Nephron progenitor cell (in vitro differentiated cells): Measurements from ENCODE around the gene GCG.

Experiments
- DNase-seq: peaks from one replicate; pipeline ENCODE4 v3.0.0; 2021
- H3K27ac Mint-ChIP-seq: 2 replicates; pipeline ENCODE4 v1.8.0; 2021; ENCODE audit warnings: mild to moderate bottlenecking, moderate library complexity, mixed read lengths
- H3K27me3 Mint-ChIP-seq: 2 replicates; pipeline ENCODE4 v1.8.0; 2021; ENCODE audit warnings: mild to moderate bottlenecking, low read depth, mixed read lengths; ENCODE audit not compliant: poor library complexity
- H3K36me3 Mint-ChIP-seq: 2 replicates; pipeline ENCODE4 v1.8.0; 2021; ENCODE audit warnings: low read depth, mixed read lengths
- H3K4me1 Mint-ChIP-seq: 2 replicates; pipeline ENCODE4 v1.8.0; 2021; ENCODE audit warnings: mixed read lengths
- H3K4me3 Mint-ChIP-seq: 2 replicates; pipeline ENCODE4 v1.8.0; 2021; ENCODE audit warnings: mild to moderate bottlenecking, moderate library complexity, mixed read lengths
- H3K9me3 Mint-ChIP-seq: 2 replicates; pipeline ENCODE4 v1.8.0; 2021; ENCODE audit warnings: mild to moderate bottlenecking, moderate library complexity, mixed read lengths
- CTCF ChIP-seq: fragments of 200-600 bp; sonication (generic); IDR thresholded peaks from 2 replicates; pipeline ENCODE4 v1.5.0; 2021; ENCODE audit warnings: antibody characterized with exemption

The GCG gene

GRCh38 chr2:162114271-162114670 lies 37.8 kb downstream of the GCG start:
- DNase-seq: no peak
- TF ChIP-seq CTCF: no peak
- Mint-ChIP-seq H3K27ac (no peak overlapping the region), H3K27me3 (no peaks in the 10 kb centered on the region), H3K36me3 (no peaks in the 10 kb centered on the region), H3K4me1 (no peaks in the 10 kb centered on the region), H3K4me3 (no peak overlapping the region), H3K9me3 (peaks cover 16% of the 10 kb centered on the region)

- H3K27ac Mint-ChIP-seq: no peak overlapping the region
- no peak overlapping the region for H3K4me3 Mint-ChIP-seq
- no peak for TF ChIP-seq CTCF
- peaks cover 3% of the 10 kb centered on the region for H3K27me3 Mint-ChIP-seq
- H3K4me1 Mint-ChIP-seq: no peaks in the 10 kb centered on the region
- no peaks in the 10 kb centered on the region for H3K36me3 Mint-ChIP-seq
- H3K9me3 Mint-ChIP-seq: peaks cover 16% of the 10 kb centered on the region
- DNase-seq: no peak
Measured at GRCh38 chr2:162113776-162114168, 38.3 kb downstream of the GCG start.

GRCh38 chr2:162113088-162113775 lies 38.8 kb downstream of the GCG start:
- no peak overlapping the region for H3K27ac Mint-ChIP-seq

GRCh38 chr2:162111958-162112850 lies 39.8 kb downstream of the GCG start:
- DNase-seq: no peak
- no peak for TF ChIP-seq CTCF
- Mint-ChIP-seq H3K9me3 (peaks cover 16% of the 10 kb centered on the region), H3K36me3 (no peaks in the 10 kb centered on the region), H3K4me3 (no peak overlapping the region), H3K27me3 (peaks cover 3% of the 10 kb centered on the region), H3K4me1 (no peaks in the 10 kb centered on the region), H3K27ac (no peak overlapping the region)

More at GRCh38 chr2:162113088-162113775, 38.8 kb downstream of the GCG start:
- no peak for TF ChIP-seq CTCF
- DNase-seq: no peak
- H3K27me3 Mint-ChIP-seq: peaks cover 3% of the 10 kb centered on the region
- H3K4me3 Mint-ChIP-seq: no peak overlapping the region
- no peaks in the 10 kb centered on the region for H3K4me1 Mint-ChIP-seq
- peaks cover 16% of the 10 kb centered on the region for H3K9me3 Mint-ChIP-seq
- no peaks in the 10 kb centered on the region for H3K36me3 Mint-ChIP-seq

GRCh38 chr2:162107361-162107901 lies 44.6 kb downstream of the GCG start:
- DNase-seq: no peak
- Mint-ChIP-seq H3K36me3 (no peaks in the 10 kb centered on the region), H3K4me3 (no peak overlapping the region), H3K4me1 (no peaks in the 10 kb centered on the region), H3K27ac (no peak overlapping the region), H3K27me3 (peaks cover 3% of the 10 kb centered on the region), H3K9me3 (no peaks in the 10 kb centered on the region)
- TF ChIP-seq CTCF: no peak
